Peyer's patch (tissue), 4 donors: ENCODE results near the gene TCF15. TPM values are rescaled to one million over a fixed set of nuclear protein-coding genes. Genes with fewer than 3 reads are reported as not detected.

Experiments
- DNase-seq, 3 donors: peaks; one replicate each; pipeline ENCODE4 v3.0.0-alpha.2; 2017 to 2019
- H3K27ac ChIP-seq, 4 donors: fragments of 200-600 bp; sonication (generic); one replicate each; pipeline ENCODE4 v1.5.1; 2016 to 2019
- H3K27me3 ChIP-seq, 2 donors: fragments of 200-600 bp; sonication (generic); one replicate each; pipeline ENCODE4 v1.5.1; 2019
- H3K36me3 ChIP-seq, 3 donors: fragments of 200-600 bp; sonication (generic); one replicate each; pipeline ENCODE4 v1.5.1; 2016 to 2019
- H3K4me1 ChIP-seq, 4 donors: fragments of 200-600 bp; sonication (generic); one replicate each; pipeline ENCODE4 v1.5.1; 2016 to 2019
- H3K4me3 ChIP-seq, 4 donors: fragments of 200-600 bp; sonication (generic); 1 replicate in 3 of 4; 2 replicates in 1 of 4; pipeline ENCODE4 v1.5.1; 2016 to 2019; ENCODE audit warnings: mild to moderate bottlenecking in 1 of 4
- H3K9me3 ChIP-seq, 4 donors: fragments of 200-600 bp; sonication (generic); one replicate each; pipeline ENCODE4 v1.5.1; 2016 to 2019; ENCODE audit warnings: mild to moderate bottlenecking in 1 of 4
- CTCF ChIP-seq, 6 experiments: fragments of 450-650 bp in 4 of 6; fragments of 200-600 bp in 2 of 6; sonication (generic) in 1 of 6; IDR thresholded peaks; one replicate each; pipeline ENCODE4 v1.5.1; 2017 to 2019; ENCODE audit warnings: antibody characterized with exemption in 6 of 6, mild to moderate bottlenecking in 3 of 6, moderate library complexity in 1 of 6
- POLR2A ChIP-seq, 2 donors: fragments of 450-650 bp; IDR thresholded peaks; one replicate each; pipeline ENCODE4 v1.5.1; 2017; ENCODE audit warnings: antibody characterized with exemption in 2 of 2, mild to moderate bottlenecking in 2 of 2, moderate library complexity in 2 of 2
- total RNA-seq, 4 donors: library from RNA; depleted of rRNA; stranded (reverse); fragments of >200 nt; gene quantifications; one replicate each; pipeline ENCODE4 v1.1.0, GENCODE V29; 2016

Gene TCF15
- total RNA-seq, 4 donors from 2014 or later, result not detected

- no peak overlapping the region for H3K4me3 ChIP-seq
- peaks cover 0 to 6% (median 2%) of the 10 kb centered on the region in 4 donors for H3K4me1 ChIP-seq
- no peak for DNase-seq
- no peaks in the 10 kb centered on the region for H3K9me3 ChIP-seq
- no peak for TF ChIP-seq POLR2A (IDR thresholded peaks at IDR 0.05)
- no peak for TF ChIP-seq CTCF (IDR thresholded peaks at IDR 0.05)
- no peaks in the 10 kb centered on the region for H3K36me3 ChIP-seq
- no peak overlapping the region for H3K27ac ChIP-seq
- no peaks in the 10 kb centered on the region for H3K27me3 ChIP-seq
Measured at GRCh38 chr20:638579-638978, 28.5 kb upstream of the TCF15 start.

DNA sequence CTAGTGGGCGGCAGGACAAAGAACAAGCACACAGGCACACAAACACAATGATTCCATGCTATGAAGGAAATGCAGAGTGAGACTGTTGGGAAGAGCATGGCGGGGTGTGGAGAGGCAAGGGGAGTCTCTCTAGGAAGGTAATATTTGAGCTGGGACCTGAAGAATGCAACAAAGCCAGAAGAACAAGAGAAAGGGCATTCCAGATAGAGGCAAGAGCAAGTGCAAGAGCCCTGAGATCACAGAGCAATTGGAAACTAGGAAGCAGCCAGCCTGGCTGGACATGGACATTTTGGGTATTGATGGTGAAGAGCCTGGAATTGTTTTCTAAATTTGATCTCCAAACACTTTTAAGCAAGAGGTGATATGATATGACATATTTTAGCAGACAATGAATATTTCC, 27.4 kb upstream of the TCF15 start:
- Histone ChIP-seq H3K4me3 (no peak overlapping the region), H3K27me3 (no peaks in the 10 kb centered on the region), H3K9me3 (no peaks in the 10 kb centered on the region), H3K27ac (no peak overlapping the region), H3K36me3 (no peaks in the 10 kb centered on the region), H3K4me1 (peaks cover 0 to 4% (median 2%) of the 10 kb centered on the region in 4 donors)
- DNase-seq, result no peak
- TF ChIP-seq POLR2A (IDR thresholded peaks at IDR 0.05), result no peak

DNA sequence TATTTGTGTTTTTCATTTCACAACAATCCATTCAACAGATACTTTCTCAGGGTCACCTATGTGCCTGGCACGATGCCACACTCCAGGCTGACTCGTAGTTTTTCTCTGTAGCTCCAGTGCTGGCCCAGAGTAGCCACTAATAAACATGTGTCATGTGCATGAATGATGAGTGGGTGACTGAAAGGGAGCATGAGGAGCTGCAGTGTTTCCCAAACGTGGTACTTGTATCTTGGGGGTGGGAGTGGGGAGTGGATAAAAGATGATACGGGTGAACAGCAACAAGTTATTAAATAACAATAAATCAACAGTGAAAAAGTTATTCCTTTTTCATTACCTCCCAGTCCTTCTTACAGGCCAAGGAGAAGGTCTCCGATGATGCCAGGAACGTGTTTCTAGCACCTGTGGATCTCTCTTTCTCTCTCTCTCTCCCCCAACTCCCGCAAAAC, 25.8 kb upstream of the TCF15 start:
- Histone ChIP-seq H3K36me3 (no peaks in the 10 kb centered on the region), H3K27me3 (no peaks in the 10 kb centered on the region), H3K4me1 (no peaks in the 10 kb centered on the region), H3K4me3 (no peak overlapping the region), H3K27ac (no peak overlapping the region), H3K9me3 (no peaks in the 10 kb centered on the region)
- TF ChIP-seq POLR2A (IDR thresholded peaks at IDR 0.05), result no peak
- no peak for DNase-seq

GRCh38 chr20:635028-635892, 25.2 kb upstream of the TCF15 start:
- TF ChIP-seq POLR2A (IDR thresholded peaks at IDR 0.05), result no peak
- no peak for TF ChIP-seq CTCF (IDR thresholded peaks at IDR 0.05)
- H3K27me3 ChIP-seq, result no peaks in the 10 kb centered on the region
- H3K4me1 ChIP-seq, result no peaks in the 10 kb centered on the region
- DNase-seq, result no peak
- H3K9me3 ChIP-seq, result no peaks in the 10 kb centered on the region
- no peaks in the 10 kb centered on the region for H3K36me3 ChIP-seq
- no peak overlapping the region for H3K27ac ChIP-seq
- H3K4me3 ChIP-seq, result no peak overlapping the region

DNA sequence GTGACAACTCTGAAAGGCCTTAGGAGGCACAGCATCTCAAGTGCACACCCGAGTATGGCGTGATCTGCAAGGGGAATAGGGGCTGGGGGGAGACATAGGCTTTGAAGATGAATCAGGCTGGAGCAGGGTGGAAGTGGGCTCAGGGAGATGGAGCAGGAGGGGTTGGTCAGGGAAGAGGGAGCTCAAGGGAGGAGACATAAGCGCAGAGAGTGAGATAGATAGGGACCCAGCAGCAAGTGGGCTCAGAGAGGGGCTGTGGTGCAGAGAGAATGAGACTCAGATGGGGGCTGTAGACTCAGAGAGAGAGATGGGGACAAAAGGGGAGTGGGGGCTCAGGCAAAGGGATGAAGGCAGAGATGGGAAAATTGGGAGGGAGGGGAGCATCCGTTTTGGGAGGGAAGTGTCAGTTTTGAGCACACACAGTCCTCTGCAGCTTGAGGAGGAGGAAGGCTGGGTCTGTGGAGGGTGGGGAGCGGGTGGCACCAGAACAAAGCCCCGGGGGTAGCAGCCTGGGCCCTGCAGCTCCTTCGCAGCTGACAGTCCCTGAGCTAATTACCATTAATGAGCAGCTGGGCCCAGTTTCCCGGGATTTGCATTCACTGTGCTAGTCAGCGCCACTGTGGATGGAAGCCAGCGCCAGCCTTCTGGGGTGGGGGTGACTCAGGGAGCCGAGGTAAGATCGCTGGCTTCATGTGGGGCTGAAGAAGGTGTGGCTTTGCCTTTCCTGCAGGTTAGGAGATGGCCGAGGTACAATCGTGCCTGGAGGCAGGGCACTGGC, 24.2 kb upstream of the TCF15 start:
- no peaks in the 10 kb centered on the region for H3K4me1 ChIP-seq
- TF ChIP-seq CTCF (IDR thresholded peaks at IDR 0.05) (no peak), POLR2A (IDR thresholded peaks at IDR 0.05) (no peak)
- H3K27me3 ChIP-seq, result no peaks in the 10 kb centered on the region
- H3K4me3 ChIP-seq, result no peak overlapping the region
- DNase-seq, result no peak
- H3K9me3 ChIP-seq, result no peaks in the 10 kb centered on the region
- no peak overlapping the region for H3K27ac ChIP-seq
- no peaks in the 10 kb centered on the region for H3K36me3 ChIP-seq

GRCh38 chr20:631101-631500, 21.0 kb upstream of the TCF15 start:
- Histone ChIP-seq H3K9me3 (no peaks in the 10 kb centered on the region), H3K27ac (no peak overlapping the region), H3K36me3 (no peaks in the 10 kb centered on the region), H3K27me3 (no peaks in the 10 kb centered on the region), H3K4me3 (no peak overlapping the region), H3K4me1 (no peaks in the 10 kb centered on the region)
- no peak for DNase-seq
- TF ChIP-seq CTCF (IDR thresholded peaks at IDR 0.05), result no peak
- no peak for TF ChIP-seq POLR2A (IDR thresholded peaks at IDR 0.05)
